GM19468 (cell line): ENCODE data around the gene TPP2.

Experiments used
- ATAC-seq: cut with Tn5 transposase; IDR thresholded peaks from one replicate; pipeline ENCODE4 v1.9.1; 2021; ENCODE audit warnings: mild to moderate bottlenecking, moderate library complexity, moderate number of reproducible peaks; ENCODE audit not compliant: unreplicated experiment; ENCODE audit errors: extremely low read depth

TPP2 gene

GRCh38 chr13:102596147-102597028 is at the start of gene TPP2:
Gene TPP2 (plus strand): TSS chr13:102596986. CDS start chr13:102597039, 53 bp downstream.
- peak; percentile 83 for ATAC-seq

DNA sequence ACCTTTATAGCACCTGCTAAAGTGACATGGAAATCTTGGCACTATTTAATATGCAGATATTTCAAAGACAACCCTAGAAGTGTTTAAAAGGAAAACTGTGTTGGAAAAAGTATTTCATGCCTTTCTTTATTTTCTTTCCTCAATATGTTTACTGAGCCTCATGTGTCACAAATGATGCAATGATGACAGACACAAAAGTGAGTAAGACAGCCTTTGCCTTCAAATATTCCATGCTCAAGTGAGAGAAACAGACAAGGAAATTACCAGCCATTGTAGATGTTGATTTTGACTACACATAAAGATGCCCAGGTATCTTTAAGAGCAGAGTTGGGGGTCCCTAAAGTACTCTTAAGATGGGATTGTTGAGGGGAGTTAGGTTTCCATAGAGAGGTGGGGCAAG is 48.0 kb upstream of the TPP2 start:
- ATAC-seq: no peak

DNA sequence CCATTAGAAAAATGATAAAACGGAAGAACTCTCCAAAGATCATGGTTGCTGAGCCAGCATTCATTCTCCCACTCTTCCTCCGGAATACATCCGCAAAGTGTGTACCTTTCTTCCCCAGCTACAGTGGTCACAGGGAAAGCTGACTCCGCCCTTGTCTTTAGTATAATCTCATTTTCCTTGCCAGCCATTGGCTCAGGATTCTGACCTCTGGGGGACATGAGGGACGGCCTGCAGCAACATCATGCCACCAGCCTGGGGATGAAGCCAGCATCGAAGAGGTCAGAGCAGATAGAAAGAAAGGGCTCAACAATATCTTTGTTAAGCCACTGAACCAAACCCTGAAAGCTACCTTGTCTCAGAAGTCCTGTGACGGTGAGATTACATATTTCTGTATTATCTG is 46.3 kb upstream of the TPP2 start:
- ATAC-seq: no peak

- no peak for ATAC-seq
Measured at GRCh38 chr13:102555914-102556553, 40.8 kb upstream of the TPP2 start.

DNA sequence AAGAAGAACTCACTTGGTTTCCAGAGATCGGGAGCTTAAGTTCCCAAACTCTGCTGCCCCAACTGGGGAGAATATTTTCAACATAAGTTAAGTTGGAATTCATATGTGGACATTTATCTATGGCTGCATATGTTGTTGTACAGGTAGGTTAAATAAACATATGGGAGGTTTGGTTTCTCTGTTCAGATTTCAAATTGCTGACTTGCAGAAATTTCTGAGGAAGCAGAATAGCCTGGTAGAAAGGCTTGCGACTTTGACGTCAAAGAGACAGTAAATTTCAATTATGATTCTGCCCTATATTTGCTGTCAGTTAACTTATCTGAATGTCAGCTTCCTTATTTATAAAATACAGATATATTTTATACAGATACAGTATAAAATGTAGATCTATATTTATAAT is 40.0 kb upstream of the TPP2 start:
- ATAC-seq: no peak

DNA sequence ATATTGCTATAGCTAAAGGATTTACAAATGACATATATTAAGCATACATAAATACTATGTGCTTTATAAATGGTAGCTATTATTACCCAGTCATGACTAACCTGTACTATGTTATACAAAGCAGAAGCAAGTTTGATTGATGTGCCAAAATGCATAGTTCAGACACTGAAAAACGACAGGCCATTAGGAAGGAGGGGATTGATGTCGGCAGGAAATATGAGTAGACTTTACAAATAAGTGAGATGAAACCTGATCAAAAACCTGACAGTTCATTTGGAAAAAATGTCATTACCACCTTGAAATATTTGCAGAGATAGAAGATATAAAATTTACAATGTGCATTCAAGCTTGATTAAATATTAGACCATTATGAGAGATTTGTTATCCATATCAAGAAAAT is 38.8 kb upstream of the TPP2 start:
- ATAC-seq: no peak

DNA sequence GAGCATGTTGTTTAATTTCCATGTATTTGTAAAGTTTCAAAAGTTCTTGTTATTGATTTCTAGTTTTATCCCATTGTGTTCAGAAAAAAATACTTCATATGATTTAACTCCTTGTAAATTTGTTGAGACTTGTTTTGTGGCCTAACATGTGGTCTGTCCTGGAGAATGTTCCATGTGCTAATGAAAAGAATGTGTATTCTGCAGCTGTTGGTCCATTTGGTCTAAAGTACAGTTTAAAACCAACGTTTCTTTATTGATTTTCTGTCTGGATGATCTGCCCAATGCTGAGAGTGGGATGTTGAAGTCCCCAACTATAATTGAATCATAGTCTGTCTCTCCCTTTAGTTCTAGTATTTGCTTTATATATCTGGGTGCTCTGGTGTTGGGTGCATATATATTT is 34.9 kb upstream of the TPP2 start:
- no peak for ATAC-seq

DNA sequence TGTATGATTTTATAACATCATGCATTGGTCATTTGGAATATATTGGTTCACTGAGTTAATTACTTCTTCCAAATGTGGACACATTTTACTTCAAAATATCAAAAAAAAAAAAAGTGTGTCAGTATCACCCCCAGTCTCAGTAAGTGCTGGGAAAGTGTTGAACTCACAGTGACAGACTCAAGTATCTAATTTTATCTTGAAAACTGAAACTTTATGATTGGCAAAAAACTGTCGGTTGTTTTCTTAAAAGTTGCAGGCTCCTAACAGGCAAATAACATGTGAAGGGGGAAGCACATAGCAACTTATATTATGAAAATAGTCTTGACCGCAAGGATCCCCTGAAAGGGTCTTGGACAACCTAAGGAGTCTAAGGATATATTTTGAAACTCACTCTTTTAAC is 33.5 kb upstream of the TPP2 start:
- ATAC-seq: no peak

DNA sequence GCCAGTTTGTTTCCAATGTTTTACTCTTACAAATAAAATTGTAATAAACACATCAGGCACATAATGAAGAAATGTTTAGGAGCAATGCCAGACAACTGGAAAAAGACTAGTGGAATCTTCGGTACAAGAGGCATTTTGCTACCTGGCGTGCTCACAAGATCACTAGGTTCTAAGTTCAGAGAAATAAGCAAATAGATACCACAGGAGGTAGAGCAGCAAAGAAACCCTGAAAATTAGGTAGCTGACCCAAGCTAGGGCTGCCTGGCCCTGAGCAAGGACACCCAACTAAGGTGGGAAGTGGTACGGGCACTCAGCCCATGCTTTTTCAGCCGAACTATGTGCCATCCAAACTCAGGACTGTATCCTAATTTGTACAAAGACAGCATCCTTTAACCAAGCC is 32.2 kb upstream of the TPP2 start:
- ATAC-seq: no peak

DNA sequence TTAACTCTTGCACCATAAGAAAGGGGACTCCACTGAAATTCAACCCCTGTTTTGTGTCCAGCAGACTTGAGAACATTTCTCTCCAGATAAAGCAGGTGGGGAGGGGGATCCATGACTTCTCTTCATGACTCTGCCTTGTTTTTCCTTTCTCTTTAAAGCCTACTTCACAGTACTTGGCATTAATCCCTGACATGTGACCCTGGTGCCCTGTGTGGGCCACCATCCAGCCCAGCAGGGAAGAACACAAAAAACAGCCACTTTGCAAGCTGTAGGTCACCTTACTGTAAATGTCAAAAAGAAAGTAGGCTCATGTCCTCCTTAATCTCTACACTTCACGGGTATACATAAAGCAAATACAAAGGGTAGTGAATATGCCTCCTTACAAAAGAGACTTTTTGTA is 30.3 kb upstream of the TPP2 start:
- ATAC-seq: no peak

- ATAC-seq: no peak
Measured at GRCh38 chr13:102567857-102568256, 28.9 kb upstream of the TPP2 start.

GRCh38 chr13:102569488-102569887 is 27.3 kb upstream of the TPP2 start:
- no peak for ATAC-seq

GRCh38 chr13:102571075-102571474 is 25.7 kb upstream of the TPP2 start:
- ATAC-seq: no peak

DNA sequence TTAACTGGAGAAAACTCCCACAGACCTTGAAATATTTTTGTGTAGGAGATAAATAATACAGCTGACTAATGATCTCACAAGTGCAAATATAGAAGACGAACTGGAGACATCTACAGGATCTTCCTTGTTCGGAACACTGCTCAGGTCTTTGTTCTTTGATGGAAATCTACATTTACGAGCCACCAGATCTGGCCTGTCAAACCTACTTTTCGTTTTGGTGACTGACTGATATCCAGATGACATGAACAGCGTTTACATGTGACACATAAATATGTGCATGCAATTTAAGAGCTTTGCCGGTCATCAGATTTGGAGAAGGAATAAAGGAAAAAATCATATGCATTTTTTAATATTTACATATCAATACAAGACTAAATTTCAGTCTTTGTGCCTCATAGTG is 24.5 kb upstream of the TPP2 start:
- ATAC-seq: no peak

GRCh38 chr13:102580552-102581169 is 16.1 kb upstream of the TPP2 start:
- no peak for ATAC-seq

GRCh38 chr13:102582256-102582655 is 14.5 kb upstream of the TPP2 start:
- ATAC-seq: no peak

DNA sequence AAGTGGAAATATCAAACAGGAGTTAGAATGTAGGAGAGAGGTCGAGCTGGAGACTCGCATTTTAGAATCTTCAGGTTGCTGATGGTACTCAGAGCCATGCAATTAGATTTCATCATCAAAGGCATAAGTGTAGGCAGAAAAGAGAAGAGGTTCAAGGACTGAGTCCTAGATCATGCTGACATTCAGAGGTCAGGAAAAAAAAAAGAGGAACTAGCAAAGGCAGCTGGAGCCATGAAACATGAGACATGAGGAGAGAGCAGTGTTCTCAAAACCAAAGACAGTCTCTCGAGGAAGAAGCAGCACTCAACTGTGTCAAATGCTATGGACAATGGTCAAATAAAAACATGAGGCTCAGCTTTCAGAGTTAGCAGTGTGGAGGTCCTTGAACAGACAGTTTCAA is 12.4 kb upstream of the TPP2 start:
- ATAC-seq: no peak

DNA sequence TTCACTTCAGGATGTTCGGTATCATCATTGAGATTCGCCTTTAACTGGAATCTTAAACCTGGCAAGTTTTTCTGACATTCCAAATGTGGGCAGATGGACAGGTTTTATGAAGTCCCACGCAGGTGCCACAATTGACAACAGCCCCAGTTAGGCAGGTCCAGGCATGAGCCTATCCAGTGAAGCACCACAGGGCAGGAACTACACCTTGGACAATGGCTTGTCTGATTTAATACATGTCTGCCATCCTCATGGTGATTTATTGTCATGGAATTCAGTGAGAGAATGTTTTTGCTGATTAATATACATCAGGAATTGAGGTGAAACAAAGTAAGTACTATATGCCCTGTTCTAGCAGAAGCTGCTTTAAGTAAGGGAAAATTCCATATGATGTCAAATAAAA is 10.2 kb upstream of the TPP2 start:
- no peak for ATAC-seq

GRCh38 chr13:102587916-102588315 is 8.9 kb upstream of the TPP2 start:
- no peak for ATAC-seq

GRCh38 chr13:102589301-102589822 is 7.4 kb upstream of the TPP2 start:
- no peak for ATAC-seq
